ENCODE data around the gene ADAMTS12.

Gene ADAMTS12

GRCh38 chr5:33531824-33532223 is 360.0 kb downstream of the ADAMTS12 start:
- ATAC-seq: no peak
- TF ChIP-seq SNAI2 (CRISPR knock-in tag; IDR thresholded peaks at IDR 0.05): no peak
- TF ChIP-seq ZFP3 (CRISPR knock-in tag; IDR thresholded peaks at IDR 0.05): no peak

- no peak for ATAC-seq
- TF ChIP-seq CREB5 (CRISPR knock-in tag; IDR thresholded peaks at IDR 0.05; ENCODE audit: low read depth) (no peak), PPARA (CRISPR knock-in tag; IDR thresholded peaks at IDR 0.05; ENCODE audit: borderline replicate concordance) (no peak), ZNF70 (CRISPR knock-in tag; IDR thresholded peaks at IDR 0.05) (no peak)
Measured at GRCh38 chr5:33531037-33531298, 360.8 kb downstream of the ADAMTS12 start.

- no peak for TF ChIP-seq CSDC2 (CRISPR knock-in tag; IDR thresholded peaks at IDR 0.05)
- TF ChIP-seq TSHZ2 (CRISPR knock-in tag; IDR thresholded peaks at IDR 0.05): no peak
- no peak for TF ChIP-seq TOX (CRISPR knock-in tag; IDR thresholded peaks at IDR 0.05; ENCODE audit: borderline replicate concordance)
- TF ChIP-seq ZC3H10 (CRISPR knock-in tag; IDR thresholded peaks at IDR 0.05): no peak
- no peak for TF ChIP-seq BACH2 (CRISPR knock-in tag; IDR thresholded peaks at IDR 0.05; ENCODE audit: borderline replicate concordance)
- no peak for TF ChIP-seq PPARA (CRISPR knock-in tag; IDR thresholded peaks at IDR 0.05; ENCODE audit: borderline replicate concordance)
- no peak for TF ChIP-seq TCF4 (CRISPR knock-in tag; IDR thresholded peaks at IDR 0.05; ENCODE audit: borderline replicate concordance)
- no peak for TF ChIP-seq ZNF565 (CRISPR knock-in tag; conservative IDR thresholded peaks at IDR 0.05; ENCODE audit: low read depth)
- no peak for TF ChIP-seq SNAI2 (CRISPR knock-in tag; IDR thresholded peaks at IDR 0.05)
- TF ChIP-seq ZFP30 (CRISPR knock-in tag; IDR thresholded peaks at IDR 0.05): no peak
- no peak for TF ChIP-seq PATZ1 (CRISPR knock-in tag; IDR thresholded peaks at IDR 0.05; ENCODE audit: borderline replicate concordance)
- no peak for TF ChIP-seq ZFP3 (CRISPR knock-in tag; IDR thresholded peaks at IDR 0.05)
- TF ChIP-seq OSR1 (CRISPR knock-in tag; IDR thresholded peaks at IDR 0.05): no peak
- TF ChIP-seq CSRNP3 (CRISPR knock-in tag; IDR thresholded peaks at IDR 0.05): no peak
- TF ChIP-seq ZNF8 (CRISPR knock-in tag; IDR thresholded peaks at IDR 0.05): no peak
- peak; percentile 28; the same call in 1 of the 3 replicates for ATAC-seq
Measured at GRCh38 chr5:33530183-33531036, 361.4 kb downstream of the ADAMTS12 start.

- ATAC-seq: no peak
- TF ChIP-seq ZNF8 (CRISPR knock-in tag; IDR thresholded peaks at IDR 0.05): no peak
Measured at GRCh38 chr5:33527696-33528095, 364.1 kb downstream of the ADAMTS12 start.

- ATAC-seq: no peak
- no peak for TF ChIP-seq ZNF8 (CRISPR knock-in tag; IDR thresholded peaks at IDR 0.05)
- no peak for TF ChIP-seq ZFP3 (CRISPR knock-in tag; IDR thresholded peaks at IDR 0.05)
- no peak for TF ChIP-seq TCF4 (CRISPR knock-in tag; IDR thresholded peaks at IDR 0.05; ENCODE audit: borderline replicate concordance)
- no peak for TF ChIP-seq CSDC2 (CRISPR knock-in tag; IDR thresholded peaks at IDR 0.05)
Measured at GRCh38 chr5:33526755-33527154, 365.0 kb downstream of the ADAMTS12 start.

Data from SK-N-SH treated with all-trans-retinoic acid at 6 μM for 48 hours (cell line).